DND-41 (cell line): ENCODE data around the gene PKHD1.

Experiments used
- ATAC-seq: fragments of 200-7000 bp; cut with Tn5 transposase; 3 replicates; pipeline ENCODE4 v1.9.1; 2021; ENCODE audit warnings: low read depth; ENCODE audit not compliant: insufficient read depth
- DNase-seq: peaks from one replicate; pipeline ENCODE4 v3.0.0-alpha.2; 2020
- H2AFZ ChIP-seq: 2 replicates; pipeline ENCODE4 v1.6.0; 2012; ENCODE audit warnings: low read depth, low read length
- H3K27ac ChIP-seq: 2 replicates; pipeline ENCODE4 v1.5.1; 2012; ENCODE audit warnings: low read length, inconsistent platforms
- H3K27me3 ChIP-seq: fragments of 200-600 bp; sonication (generic); 2 replicates; pipeline ENCODE4 v1.6.0; 2012; ENCODE audit warnings: low read length, mild to moderate bottlenecking, inconsistent platforms; ENCODE audit not compliant: insufficient read depth, poor library complexity
- H3K36me3 ChIP-seq: 2 replicates; pipeline ENCODE4 v1.5.1; 2012; ENCODE audit warnings: low read length, inconsistent platforms; ENCODE audit not compliant: insufficient read depth
- H3K4me1 ChIP-seq: 2 replicates; pipeline ENCODE4 v1.5.1; 2012; ENCODE audit warnings: mild to moderate bottlenecking, low read length; ENCODE audit not compliant: insufficient read depth
- H3K4me2 ChIP-seq: 2 replicates; pipeline ENCODE4 v1.6.0; 2012; ENCODE audit warnings: mild to moderate bottlenecking, moderate library complexity, low read length, inconsistent platforms; ENCODE audit not compliant: insufficient read depth
- H3K4me3 ChIP-seq, 2 experiments: fragments of 200-600 bp in 1 of 2; shearing (Covaris generic) in 1 of 2; 2 replicates each; pipeline ENCODE4 v1.5.1; 2012 to 2016; ENCODE audit warnings: inconsistent platforms in 2 of 2, low read length in 2 of 2, mild to moderate bottlenecking in 2 of 2, low read depth in 1 of 2, moderate library complexity in 1 of 2
- H3K79me2 ChIP-seq: 2 replicates; pipeline ENCODE4 v1.6.0; 2012; ENCODE audit warnings: low read length, inconsistent platforms; ENCODE audit not compliant: insufficient read depth
- H3K9ac ChIP-seq: 2 replicates; pipeline ENCODE4 v1.6.0; 2012; ENCODE audit warnings: low read depth, mild to moderate bottlenecking, inconsistent platforms, low read length, moderate library complexity
- H3K9me3 ChIP-seq: 2 replicates; pipeline ENCODE4 v1.5.1; 2012; ENCODE audit warnings: low read length, moderate library complexity, mild to moderate bottlenecking, inconsistent platforms; ENCODE audit not compliant: insufficient read depth, severe bottlenecking
- H4K20me1 ChIP-seq: 2 replicates; pipeline ENCODE4 v1.6.0; 2012; ENCODE audit warnings: low read length; ENCODE audit not compliant: insufficient read depth
- CTCF ChIP-seq: IDR thresholded peaks from 2 replicates; pipeline ENCODE4 v1.5.1; 2012; ENCODE audit warnings: borderline replicate concordance, low read length, moderate library complexity, mild to moderate bottlenecking; ENCODE audit not compliant: poor library complexity, severe bottlenecking; ENCODE audit errors: extremely low read depth
- EZH2 ChIP-seq: IDR thresholded peaks from 3 replicates; pipeline ENCODE4 v1.6.1; 2012; ENCODE audit warnings: borderline replicate concordance, low read depth, mild to moderate bottlenecking, moderate library complexity, low read length, inconsistent platforms; ENCODE audit not compliant: severe bottlenecking

Gene PKHD1

DNA sequence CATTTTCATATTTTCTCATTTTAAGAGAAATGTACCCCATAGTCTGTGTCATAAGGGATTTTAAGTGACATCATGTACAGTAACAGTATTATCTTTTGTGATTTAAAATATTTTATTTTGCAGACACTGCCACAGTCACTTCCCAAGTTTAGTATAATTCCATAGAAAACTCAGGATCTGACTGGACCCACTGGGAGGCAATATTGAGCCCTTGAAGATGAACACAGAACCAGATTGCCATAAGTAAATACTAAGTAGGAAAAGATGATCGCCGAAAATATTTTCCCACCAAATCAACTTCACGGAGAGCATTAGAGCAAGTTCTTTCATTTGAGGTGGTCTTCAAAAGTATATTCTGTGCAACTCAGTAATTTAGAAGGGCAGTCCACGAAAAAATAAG lies 17.6 kb upstream of the PKHD1 start:
- Histone ChIP-seq H3K4me2 (no peak overlapping the region), H3K36me3 (no peaks in the 10 kb centered on the region), H3K4me3 (no peak overlapping the region), H3K79me2 (no peaks in the 10 kb centered on the region), H2AFZ (no peak overlapping the region), H4K20me1 (no peaks in the 10 kb centered on the region), H3K27ac (no peak overlapping the region), H3K9ac (no peak overlapping the region), H3K4me1 (peaks cover 4% of the 10 kb centered on the region; the same call in 1 of the 2 replicates), H3K9me3 (no peaks in the 10 kb centered on the region), H3K27me3 (no peaks in the 10 kb centered on the region)
- ATAC-seq (no peak), DNase-seq (no peak)
- no peak for TF ChIP-seq CTCF
- no peak for TF ChIP-seq EZH2

DNA sequence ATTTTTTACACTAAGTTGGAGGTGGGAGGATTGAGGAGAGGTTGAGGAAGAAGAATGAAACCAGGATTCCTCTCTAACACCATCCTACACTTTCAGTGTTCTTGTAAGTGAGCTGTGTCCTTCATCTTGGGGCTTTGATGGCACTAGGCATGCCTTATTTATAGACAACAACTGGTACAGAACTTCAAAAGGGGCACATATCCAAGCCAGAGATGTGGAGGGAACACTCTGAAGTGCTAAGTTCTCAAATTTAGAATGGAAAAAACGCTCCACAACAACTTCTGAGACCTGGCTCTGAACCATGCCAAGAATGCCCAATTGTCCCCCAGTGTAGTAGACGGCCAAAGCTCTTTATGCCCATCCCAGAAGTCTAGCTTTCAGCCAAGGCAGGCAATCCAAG lies 16.2 kb upstream of the PKHD1 start:
- no peak for DNase-seq
- TF ChIP-seq CTCF: no peak
- no peak for TF ChIP-seq EZH2
- H3K4me3 ChIP-seq: no peak overlapping the region
- H2AFZ ChIP-seq: no peak overlapping the region
- peaks cover 4% of the 10 kb centered on the region; the same call in 1 of the 2 replicates for H3K4me1 ChIP-seq
- H4K20me1 ChIP-seq: no peaks in the 10 kb centered on the region
- no peaks in the 10 kb centered on the region for H3K36me3 ChIP-seq
- H3K9ac ChIP-seq: no peak overlapping the region
- H3K27ac ChIP-seq: no peak overlapping the region
- no peaks in the 10 kb centered on the region for H3K9me3 ChIP-seq
- no peaks in the 10 kb centered on the region for H3K79me2 ChIP-seq
- no peaks in the 10 kb centered on the region for H3K27me3 ChIP-seq
- no peak for ATAC-seq
- no peak overlapping the region for H3K4me2 ChIP-seq

DNA sequence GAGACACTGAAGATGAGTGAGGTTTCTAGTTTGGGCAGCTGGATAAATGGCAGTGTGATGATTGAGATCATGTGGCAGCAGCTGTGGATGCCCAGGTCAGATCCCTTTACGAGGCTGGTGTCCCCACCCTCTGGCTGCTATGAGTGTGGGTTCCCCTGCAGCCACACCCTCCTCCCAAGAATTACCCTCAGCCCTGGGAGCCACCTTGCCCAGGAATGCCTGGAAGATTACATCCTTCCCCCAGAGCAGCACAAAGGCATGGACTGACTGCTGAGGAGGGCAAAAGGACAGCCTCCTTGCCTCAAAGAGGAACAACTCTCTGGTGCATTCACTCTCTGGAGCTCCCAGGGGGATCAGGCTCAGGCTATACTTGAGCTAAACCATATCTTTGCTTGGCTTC lies 15.0 kb upstream of the PKHD1 start:
- Histone ChIP-seq H3K27ac (no peak overlapping the region), H3K27me3 (no peaks in the 10 kb centered on the region), H3K79me2 (no peaks in the 10 kb centered on the region), H2AFZ (no peak overlapping the region), H3K4me2 (no peak overlapping the region), H3K9ac (no peak overlapping the region), H3K9me3 (peaks cover 1% of the 10 kb centered on the region), H3K4me1 (0 out of 2 replicates have a peak, but pooled peaks cover 4% of the 10 kb centered on the region), H4K20me1 (no peaks in the 10 kb centered on the region), H3K36me3 (no peaks in the 10 kb centered on the region), H3K4me3 (no peak overlapping the region)
- no peak for DNase-seq
- no peak for TF ChIP-seq CTCF
- TF ChIP-seq EZH2: no peak
- no peak for ATAC-seq

GRCh38 chr6:52098721-52099120 lies 11.3 kb upstream of the PKHD1 start:
- no peaks in the 10 kb centered on the region for H4K20me1 ChIP-seq
- no peak overlapping the region for H3K9ac ChIP-seq
- no peak overlapping the region for H3K4me2 ChIP-seq
- no peaks in the 10 kb centered on the region for H3K79me2 ChIP-seq
- no peak for DNase-seq
- no peak overlapping the region for H3K4me3 ChIP-seq
- peak; percentile 46 for TF ChIP-seq CTCF
- TF ChIP-seq EZH2: no peak
- no peak overlapping the region for H3K27ac ChIP-seq
- H2AFZ ChIP-seq: no peak overlapping the region
- no peaks in the 10 kb centered on the region for H3K36me3 ChIP-seq
- ATAC-seq: peak; percentile 72
- H3K4me1 ChIP-seq: 0 out of 2 replicates have a peak, but pooled peaks cover 4% of the 10 kb centered on the region
- H3K9me3 ChIP-seq: peaks cover 7% of the 10 kb centered on the region
- H3K27me3 ChIP-seq: no peaks in the 10 kb centered on the region
